Osteoblast (primary cell): ENCODE measurements around the gene DGKQ. TPM values are rescaled to one million over a fixed set of nuclear protein-coding genes. Genes with fewer than 3 reads are reported as not detected.

Experiments
- DNase-seq: peaks from one replicate; pipeline ENCODE4 v3.0.0; 2011; ENCODE audit warnings: low spot score, mixed read lengths; ENCODE audit not compliant: insufficient read length; ENCODE audit errors: missing footprints
- H2AFZ ChIP-seq: 2 replicates; pipeline ENCODE4 v1.6.0; 2011; ENCODE audit warnings: mild to moderate bottlenecking, low read length
- H3K27ac ChIP-seq: 2 replicates; pipeline ENCODE4 v1.5.1; 2011; ENCODE audit warnings: mild to moderate bottlenecking, low read depth, low read length, moderate library complexity
- H3K27me3 ChIP-seq: 2 replicates; pipeline ENCODE4 v1.6.0; 2012; ENCODE audit warnings: mild to moderate bottlenecking, control low read depth, inconsistent platforms, low read length, moderate library complexity; ENCODE audit not compliant: insufficient read depth
- H3K36me3 ChIP-seq: 2 replicates; pipeline ENCODE4 v1.5.1; 2011; ENCODE audit warnings: mild to moderate bottlenecking, low read length, control low read depth, moderate library complexity; ENCODE audit not compliant: insufficient read depth
- H3K4me1 ChIP-seq: 2 replicates; pipeline ENCODE4 v1.5.1; 2011; ENCODE audit warnings: mild to moderate bottlenecking, low read length, control low read depth, moderate library complexity; ENCODE audit not compliant: insufficient read depth
- H3K4me2 ChIP-seq: 2 replicates; pipeline ENCODE4 v1.6.0; 2011; ENCODE audit warnings: mild to moderate bottlenecking, low read length; ENCODE audit not compliant: insufficient read depth
- H3K4me3 ChIP-seq: fragments of 200-600 bp; sonication (generic); 3 replicates; pipeline ENCODE4 v1.5.1; 2012; ENCODE audit warnings: mild to moderate bottlenecking, low read length, inconsistent platforms; ENCODE audit not compliant: insufficient read depth
- H3K79me2 ChIP-seq: 2 replicates; pipeline ENCODE4 v1.6.0; 2012; ENCODE audit warnings: mild to moderate bottlenecking, low read length, control low read depth, inconsistent platforms; ENCODE audit not compliant: insufficient read depth
- H3K9me3 ChIP-seq: 2 replicates; pipeline ENCODE4 v1.5.1; 2011; ENCODE audit warnings: low read depth, low read length, control low read depth
- H4K20me1 ChIP-seq: 2 replicates; pipeline ENCODE4 v1.6.0; 2012; ENCODE audit warnings: mild to moderate bottlenecking, low read length, control low read depth; ENCODE audit not compliant: insufficient read depth
- total RNA-seq: library from RNA; depleted of rRNA; stranded (reverse); fragments of >200 nt; gene quantifications from 2 replicates; pipeline ENCODE4 v1.2.3, GENCODE V29; 2012
- TF ChIP-seq, protein P1 (sequence below): IDR thresholded peaks from 2 replicates; pipeline ENCODE4 v1.5.1; 2011; ENCODE audit warnings: mild to moderate bottlenecking, low read depth, low read length, moderate library complexity; ENCODE audit errors: extremely low read depth

Gene DGKQ
- total RNA-seq, 1 donor = 15.2 TPM

DNA sequence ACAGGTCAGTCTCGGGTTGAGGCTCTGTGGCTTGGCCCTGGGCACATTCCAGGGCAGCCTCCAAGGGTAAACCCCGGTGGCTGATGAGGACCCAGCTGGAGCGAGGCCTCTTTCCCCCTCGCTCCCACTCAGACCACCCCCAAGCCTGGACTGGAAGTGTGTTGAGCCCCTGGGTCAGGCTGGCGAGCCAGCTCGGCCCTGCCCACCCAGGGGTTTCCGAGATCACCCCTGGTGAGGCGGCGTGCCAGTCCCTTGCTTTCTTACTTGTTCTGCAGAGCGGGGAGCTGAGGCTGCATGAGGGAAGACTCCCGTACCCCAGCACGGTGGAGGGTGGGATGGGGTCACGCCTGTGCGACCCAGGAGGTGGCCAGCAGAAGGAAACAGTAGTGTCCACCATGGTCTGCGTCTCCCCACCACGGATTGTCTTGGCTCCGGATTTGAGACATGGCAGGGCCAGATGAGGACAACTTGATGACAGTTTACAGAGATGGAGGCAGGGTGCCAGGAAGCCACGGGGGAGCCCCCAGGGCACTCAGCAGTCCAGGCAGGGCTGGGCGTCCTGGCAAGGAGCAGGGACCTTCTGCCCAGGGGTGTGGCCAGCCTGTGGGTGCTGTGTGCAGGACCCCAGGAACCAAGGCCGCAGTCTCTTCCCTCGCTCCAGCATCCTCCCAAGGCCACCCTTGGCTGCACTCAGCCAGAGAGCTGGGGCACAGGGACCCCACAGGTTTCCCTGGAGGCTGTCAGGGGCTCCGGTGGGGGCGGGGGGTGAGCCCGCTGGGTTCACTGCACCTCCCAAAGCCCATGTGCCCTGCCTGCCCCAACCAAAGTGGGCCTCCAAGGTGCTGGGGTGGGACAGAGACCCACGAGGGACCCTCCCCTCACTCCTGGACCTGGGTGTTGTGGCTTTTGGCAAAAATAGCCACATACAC is 31.5 kb upstream of the DGKQ start:
- H3K27me3 ChIP-seq = peaks cover 74% of the 10 kb centered on the region
- TF ChIP-seq, protein P1, sequence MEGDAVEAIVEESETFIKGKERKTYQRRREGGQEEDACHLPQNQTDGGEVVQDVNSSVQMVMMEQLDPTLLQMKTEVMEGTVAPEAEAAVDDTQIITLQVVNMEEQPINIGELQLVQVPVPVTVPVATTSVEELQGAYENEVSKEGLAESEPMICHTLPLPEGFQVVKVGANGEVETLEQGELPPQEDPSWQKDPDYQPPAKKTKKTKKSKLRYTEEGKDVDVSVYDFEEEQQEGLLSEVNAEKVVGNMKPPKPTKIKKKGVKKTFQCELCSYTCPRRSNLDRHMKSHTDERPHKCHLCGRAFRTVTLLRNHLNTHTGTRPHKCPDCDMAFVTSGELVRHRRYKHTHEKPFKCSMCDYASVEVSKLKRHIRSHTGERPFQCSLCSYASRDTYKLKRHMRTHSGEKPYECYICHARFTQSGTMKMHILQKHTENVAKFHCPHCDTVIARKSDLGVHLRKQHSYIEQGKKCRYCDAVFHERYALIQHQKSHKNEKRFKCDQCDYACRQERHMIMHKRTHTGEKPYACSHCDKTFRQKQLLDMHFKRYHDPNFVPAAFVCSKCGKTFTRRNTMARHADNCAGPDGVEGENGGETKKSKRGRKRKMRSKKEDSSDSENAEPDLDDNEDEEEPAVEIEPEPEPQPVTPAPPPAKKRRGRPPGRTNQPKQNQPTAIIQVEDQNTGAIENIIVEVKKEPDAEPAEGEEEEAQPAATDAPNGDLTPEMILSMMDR = no peak
- H4K20me1 ChIP-seq = peaks cover 7% of the 10 kb centered on the region
- H3K36me3 ChIP-seq = no peaks in the 10 kb centered on the region
- no peak overlapping the region for H3K4me2 ChIP-seq
- H3K27ac ChIP-seq = no peak overlapping the region
- H3K4me3 ChIP-seq = no peak overlapping the region
- H2AFZ ChIP-seq = no peak overlapping the region
- H3K79me2 ChIP-seq = no peaks in the 10 kb centered on the region
- H3K4me1 ChIP-seq = peaks cover 5% of the 10 kb centered on the region
- H3K9me3 ChIP-seq = peaks cover 2% of the 10 kb centered on the region
- DNase-seq = no peak

DNA sequence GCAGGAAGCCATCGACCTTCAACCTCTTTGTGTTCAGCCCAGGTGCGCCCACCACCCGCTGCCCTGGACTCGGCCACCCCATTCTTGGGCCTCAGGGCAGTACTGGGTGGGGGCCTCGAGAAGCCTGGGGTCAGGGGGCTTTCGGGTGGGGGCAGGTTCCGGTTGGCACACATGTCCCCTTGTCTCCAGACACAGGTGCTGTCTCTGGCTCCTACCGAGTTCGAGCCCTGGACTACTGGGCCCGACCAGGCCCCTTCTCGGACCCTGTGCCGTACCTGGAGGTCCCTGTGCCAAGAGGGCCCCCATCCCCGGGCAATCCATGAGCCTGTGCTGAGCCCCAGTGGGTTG is 30.7 kb upstream of the DGKQ start:
- H3K9me3 ChIP-seq = peaks cover 2% of the 10 kb centered on the region
- H3K36me3 ChIP-seq = no peaks in the 10 kb centered on the region
- no peak overlapping the region for H3K4me3 ChIP-seq
- H3K27ac ChIP-seq = no peak overlapping the region
- no peak overlapping the region for H3K4me2 ChIP-seq
- H3K27me3 ChIP-seq = peaks cover 77% of the 10 kb centered on the region
- no peak for DNase-seq
- H4K20me1 ChIP-seq = peaks cover 11% of the 10 kb centered on the region
- peaks cover 2% of the 10 kb centered on the region for H3K4me1 ChIP-seq
- H3K79me2 ChIP-seq = no peaks in the 10 kb centered on the region
- no peak overlapping the region for H2AFZ ChIP-seq
- TF ChIP-seq, protein P1 = no peak

DNA sequence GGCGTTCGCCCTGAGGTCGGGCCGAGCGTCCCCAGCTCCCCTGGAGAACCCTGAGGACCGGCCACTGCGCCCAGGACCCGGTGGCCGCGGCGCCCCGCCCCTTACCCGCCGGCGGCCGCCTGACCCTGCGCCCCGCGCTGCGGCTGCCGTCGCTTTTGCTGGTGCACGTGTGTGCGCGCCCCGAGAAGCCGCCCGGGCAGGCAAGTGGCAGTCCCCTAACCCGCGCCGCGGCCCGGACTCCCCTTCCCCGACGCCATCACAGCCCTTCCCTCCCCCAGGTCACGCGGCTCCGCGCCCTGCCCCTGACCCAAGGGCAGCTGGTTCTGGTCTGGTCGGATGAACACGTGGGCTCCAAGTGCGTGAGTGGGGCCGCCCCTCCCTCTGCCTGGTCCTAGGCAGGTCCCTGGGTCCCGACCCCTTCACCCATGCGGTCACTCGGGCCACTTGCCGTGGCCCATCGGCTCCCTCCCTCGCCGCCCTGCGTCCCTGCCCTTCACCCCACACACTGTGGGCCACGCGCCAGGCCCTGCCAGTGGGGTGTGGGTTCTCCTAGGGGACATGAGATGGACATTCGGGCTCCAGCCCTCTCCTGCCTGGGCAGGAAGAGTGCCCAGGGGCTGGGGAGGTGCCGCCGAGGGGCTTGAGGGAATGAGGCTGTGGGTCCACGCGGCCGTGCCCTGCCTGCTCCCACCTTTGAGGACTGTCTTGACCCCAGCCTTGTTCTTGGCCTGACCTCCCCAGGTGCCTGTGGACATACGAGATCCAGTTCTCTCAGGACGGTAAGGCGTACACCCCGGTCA is 30.1 kb upstream of the DGKQ start:
- no peak overlapping the region for H3K4me2 ChIP-seq
- no peak overlapping the region for H3K27ac ChIP-seq
- TF ChIP-seq, protein P1 = no peak

DNA sequence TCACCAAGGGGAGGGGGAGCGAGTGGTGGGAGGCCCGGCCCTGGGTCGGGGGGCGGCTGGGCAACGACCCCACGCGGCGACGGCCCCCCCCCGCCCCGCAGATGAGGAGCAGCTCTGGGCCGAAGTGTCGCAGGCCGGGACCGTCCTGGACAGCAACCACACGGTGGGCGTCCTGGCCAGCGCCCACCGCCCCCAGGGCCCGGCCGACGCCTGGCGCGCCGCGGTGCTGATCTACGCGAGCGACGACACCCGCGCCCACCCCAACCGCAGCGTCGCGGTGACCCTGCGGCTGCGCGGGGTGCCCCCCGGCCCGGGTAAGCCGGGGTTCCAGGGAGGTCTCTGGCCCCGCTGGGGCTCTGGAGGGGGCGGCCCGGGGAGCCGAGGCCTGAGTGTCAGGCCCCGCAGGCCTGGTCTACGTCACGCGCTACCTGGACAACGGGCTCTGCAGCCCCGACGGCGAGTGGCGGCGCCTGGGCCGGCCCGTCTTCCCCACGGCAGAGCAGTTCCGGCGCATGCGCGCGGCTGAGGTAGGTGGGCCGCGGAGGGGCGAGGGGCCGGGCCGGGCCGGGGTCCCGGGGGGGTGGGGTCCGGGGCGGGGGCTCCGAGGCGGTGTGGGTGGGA is 29.4 kb upstream of the DGKQ start:
- H3K79me2 ChIP-seq = no peaks in the 10 kb centered on the region
- no peak overlapping the region for H2AFZ ChIP-seq
- H3K4me2 ChIP-seq = no peak overlapping the region
- H3K4me1 ChIP-seq = no peaks in the 10 kb centered on the region
- H4K20me1 ChIP-seq = peaks cover 18% of the 10 kb centered on the region
- H3K27ac ChIP-seq = no peak overlapping the region
- H3K4me3 ChIP-seq = no peak overlapping the region
- peaks cover 2% of the 10 kb centered on the region for H3K9me3 ChIP-seq
- H3K27me3 ChIP-seq = peaks cover 74% of the 10 kb centered on the region
- TF ChIP-seq, protein P1 = no peak
- DNase-seq = no peak
- no peaks in the 10 kb centered on the region for H3K36me3 ChIP-seq

More for the DNA sequence above, 30.1 kb upstream of the DGKQ start:
- Histone ChIP-seq H3K4me1 (no peaks in the 10 kb centered on the region), H3K4me3 (no peak overlapping the region), H3K9me3 (peaks cover 2% of the 10 kb centered on the region), H3K36me3 (no peaks in the 10 kb centered on the region), H3K27me3 (peaks cover 74% of the 10 kb centered on the region), H3K79me2 (no peaks in the 10 kb centered on the region), H2AFZ (no peak overlapping the region), H4K20me1 (peaks cover 12% of the 10 kb centered on the region)
- no peak for DNase-seq
